Measurements from ENCODE around the gene RPTN. TPM values are rescaled to one million over a fixed set of nuclear protein-coding genes. Genes with fewer than 3 reads are reported as not detected.
A peak's percentile ranks its signal among the peaks of the same experiment; 100 is the strongest.
"Not testable (repeated sequence)": the region's sequence is repeated elsewhere in the genome, so short reads cannot be mapped to it uniquely, and the experiment has no call there.

Gene RPTN
- total RNA-seq, 2 donors from 2014 or later: not detected

GRCh38 chr1:152168535-152168868 lies 9.5 kb upstream of the RPTN start:
- H3K27ac Mint-ChIP-seq: no peak overlapping the region
- H3K9me3 Mint-ChIP-seq: peaks cover 0 to 7% of the 10 kb centered on the region in 2 donors
- ATAC-seq: no peak
- peaks cover 0 to 8% of the 10 kb centered on the region in 2 donors for H3K36me3 Mint-ChIP-seq
- no peak for DNase-seq (ENCODE audit: low spot score in 2 of 2)

- Mint-ChIP-seq H3K36me3 (peaks cover 0 to 8% of the 10 kb centered on the region in 2 donors), H3K27ac (peak overlapping the region in 1 of 2 donors; percentile 23), H3K9me3 (peaks cover 0 to 7% of the 10 kb centered on the region in 2 donors)
- DNase-seq (ENCODE audit: low spot score in 2 of 2) (no peak), ATAC-seq (peak in 1 of 2 donors; percentile 34)
These were observed 9.0 kb upstream of the RPTN start for GRCh38 chr1:152167835-152168534.

GRCh38 chr1:152166966-152167365 lies 7.9 kb upstream of the RPTN start:
- Mint-ChIP-seq H3K27ac (peak overlapping the region in 1 of 2 donors; percentile 23), H3K36me3 (peaks cover 0 to 8% of the 10 kb centered on the region in 2 donors), H3K9me3 (peaks cover 0 to 7% of the 10 kb centered on the region in 2 donors)
- DNase-seq (ENCODE audit: low spot score in 2 of 2) (no peak), ATAC-seq (no peak)

- no peak for DNase-seq (ENCODE audit: low spot score in 2 of 2)
- H3K9me3 Mint-ChIP-seq: peaks cover 0 to 7% of the 10 kb centered on the region in 2 donors
- peak overlapping the region; percentile 5 to 48 for H3K27ac Mint-ChIP-seq
- H3K36me3 Mint-ChIP-seq: peaks cover 0 to 8% of the 10 kb centered on the region in 2 donors
- no peak for ATAC-seq
These were observed 6.5 kb upstream of the RPTN start for GRCh38 chr1:152165286-152166077.

- Mint-ChIP-seq H3K27ac (no peak overlapping the region), H3K36me3 (peaks cover 0 to 8% of the 10 kb centered on the region in 2 donors), H3K9me3 (peaks cover 0 to 7% of the 10 kb centered on the region in 2 donors)
- no peak for DNase-seq (ENCODE audit: low spot score in 2 of 2)
- ATAC-seq: no peak
These were observed 5.6 kb upstream of the RPTN start for GRCh38 chr1:152164517-152165136.

GRCh38 chr1:152162792-152163463 lies 3.9 kb upstream of the RPTN start:
- Mint-ChIP-seq H3K27ac (no peak overlapping the region), H3K9me3 (peaks cover 0 to 7% of the 10 kb centered on the region in 2 donors), H3K36me3 (peaks cover 0 to 8% of the 10 kb centered on the region in 2 donors)
- DNase-seq (ENCODE audit: low spot score in 2 of 2) (no peak), ATAC-seq (no peak)

GRCh38 chr1:152160576-152160975 lies 1.5 kb upstream of the RPTN start:
- Mint-ChIP-seq H3K36me3 (peaks cover 0 to 3% of the 10 kb centered on the region in 2 donors), H3K27ac (no peak overlapping the region), H3K9me3 (peaks cover 0 to 2% of the 10 kb centered on the region in 2 donors)
- DNase-seq (ENCODE audit: low spot score in 2 of 2): no peak
- no peak for ATAC-seq

GRCh38 chr1:152153996-152154395 lies 5.0 kb downstream of the RPTN start:
- Mint-ChIP-seq H3K27ac (no peak overlapping the region), H3K36me3 (peaks cover 0 to 2% of the 10 kb centered on the region in 2 donors), H3K9me3 (peaks cover 2 to 3% of the 10 kb centered on the region in 2 donors)
- ATAC-seq (no peak), DNase-seq (ENCODE audit: low spot score in 2 of 2) (no peak)

GRCh38 chr1:152151646-152152045 lies 7.4 kb downstream of the RPTN start:
- Mint-ChIP-seq H3K27ac (no peak overlapping the region), H3K9me3 (peaks cover 13 to 15% of the 10 kb centered on the region in 2 donors), H3K36me3 (peaks cover 12 to 19% of the 10 kb centered on the region in 2 donors)
- ATAC-seq: no peak
- no peak for DNase-seq (ENCODE audit: low spot score in 2 of 2)

- Mint-ChIP-seq H3K9me3 (peaks cover 23 to 26% of the 10 kb centered on the region in 2 donors), H3K27ac (no peak overlapping the region), H3K36me3 (peaks cover 23 to 30% of the 10 kb centered on the region in 2 donors)
- no peak for ATAC-seq
- no peak for DNase-seq (ENCODE audit: low spot score in 2 of 2)
These were observed 10.0 kb downstream of the RPTN start for GRCh38 chr1:152148981-152149380.

GRCh38 chr1:152148051-152148450 lies 11.0 kb downstream of the RPTN start:
- DNase-seq (ENCODE audit: low spot score in 2 of 2) (no peak), ATAC-seq (no peak)
- Mint-ChIP-seq H3K27ac (no peak overlapping the region), H3K36me3 (peaks cover 23 to 30% of the 10 kb centered on the region in 2 donors), H3K9me3 (peaks cover 23 to 26% of the 10 kb centered on the region in 2 donors)

GRCh38 chr1:152145769-152146168 lies 13.3 kb downstream of the RPTN start:
- Mint-ChIP-seq H3K9me3 (peaks cover 23 to 26% of the 10 kb centered on the region in 2 donors), H3K27ac (no peak overlapping the region), H3K36me3 (peaks cover 23 to 30% of the 10 kb centered on the region in 2 donors)
- ATAC-seq (no peak), DNase-seq (ENCODE audit: low spot score in 2 of 2) (no peak)

- peaks cover 23 to 26% of the 10 kb centered on the region in 2 donors for H3K9me3 Mint-ChIP-seq
- H3K36me3 Mint-ChIP-seq: peaks cover 23 to 30% of the 10 kb centered on the region in 2 donors
- ATAC-seq: not testable (repeated sequence)
These were observed 14.3 kb downstream of the RPTN start for GRCh38 chr1:152144674-152145183.

GRCh38 chr1:152143150-152143887 lies 15.7 kb downstream of the RPTN start:
- Mint-ChIP-seq H3K9me3 (peaks cover 15 to 17% of the 10 kb centered on the region in 2 donors), H3K27ac (peak overlapping the region in 1 of 2 donors; percentile 11), H3K36me3 (peaks cover 16 to 21% of the 10 kb centered on the region in 2 donors)
- peak; percentile 94 to 99 for ATAC-seq
- peak in 1 of 2 donors; percentile 38 for DNase-seq (ENCODE audit: low spot score in 2 of 2)

More at GRCh38 chr1:152144674-152145183, 14.3 kb downstream of the RPTN start:
- DNase-seq (ENCODE audit: low spot score in 2 of 2); H3K27ac Mint-ChIP-seq: not testable (repeated sequence)

- peaks cover 14 to 16% of the 10 kb centered on the region in 2 donors for H3K36me3 Mint-ChIP-seq
- ATAC-seq (no peak), DNase-seq (ENCODE audit: low spot score in 2 of 2) (peak in 1 of 2 donors; percentile 9)
- H3K27ac Mint-ChIP-seq: no peak overlapping the region
- H3K9me3 Mint-ChIP-seq: peaks cover 14 to 15% of the 10 kb centered on the region in 2 donors
These were observed 16.9 kb downstream of the RPTN start for GRCh38 chr1:152141971-152142584.
